Astrocyte of the cerebellum (primary cell): ENCODE measurements around the gene COL25A1.

Experiments
- DNase-seq: peaks from one replicate; pipeline ENCODE4 v3.0.0-alpha.2; 2011; ENCODE audit warnings: low read depth
- H3K4me3 ChIP-seq: 2 replicates; pipeline ENCODE4 v1.5.1; 2011; ENCODE audit warnings: mild to moderate bottlenecking, low read depth, low read length, moderate library complexity
- in situ Hi-C: cut with HindIII; loops from 2 replicates; pipeline ENCODE4 v1.10.0; 2017; ENCODE audit warnings: low sequenced_read_pairs
- TF ChIP-seq, protein P1 (sequence below): IDR thresholded peaks from 2 replicates; pipeline ENCODE4 v1.5.1; 2012; ENCODE audit warnings: low read length, low read depth, moderate library complexity, mild to moderate bottlenecking; ENCODE audit errors: missing control alignments

The COL25A1 gene

DNA sequence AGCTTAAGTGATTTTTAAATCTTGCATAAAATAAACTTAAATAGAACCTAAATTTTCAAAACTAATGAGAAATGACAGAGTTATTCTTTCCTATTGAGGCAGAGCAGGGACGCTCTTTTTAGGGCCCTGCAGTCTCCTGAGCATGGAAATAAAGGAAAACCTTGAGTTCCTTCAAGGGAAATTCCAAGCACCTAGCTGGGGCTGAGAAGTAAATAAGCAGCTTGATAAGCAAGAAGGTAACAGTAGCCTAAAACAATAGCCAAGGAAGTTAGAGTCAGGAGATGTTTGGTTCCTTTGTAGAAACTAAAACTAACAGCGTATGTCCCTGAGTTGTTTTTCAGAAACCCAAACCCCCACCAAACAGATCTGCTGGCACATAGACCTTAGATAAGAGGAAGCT is 174.6 kb downstream of the COL25A1 start:
- in situ Hi-C loops, result no loop called here
- no peak for DNase-seq
- TF ChIP-seq, protein P1, sequence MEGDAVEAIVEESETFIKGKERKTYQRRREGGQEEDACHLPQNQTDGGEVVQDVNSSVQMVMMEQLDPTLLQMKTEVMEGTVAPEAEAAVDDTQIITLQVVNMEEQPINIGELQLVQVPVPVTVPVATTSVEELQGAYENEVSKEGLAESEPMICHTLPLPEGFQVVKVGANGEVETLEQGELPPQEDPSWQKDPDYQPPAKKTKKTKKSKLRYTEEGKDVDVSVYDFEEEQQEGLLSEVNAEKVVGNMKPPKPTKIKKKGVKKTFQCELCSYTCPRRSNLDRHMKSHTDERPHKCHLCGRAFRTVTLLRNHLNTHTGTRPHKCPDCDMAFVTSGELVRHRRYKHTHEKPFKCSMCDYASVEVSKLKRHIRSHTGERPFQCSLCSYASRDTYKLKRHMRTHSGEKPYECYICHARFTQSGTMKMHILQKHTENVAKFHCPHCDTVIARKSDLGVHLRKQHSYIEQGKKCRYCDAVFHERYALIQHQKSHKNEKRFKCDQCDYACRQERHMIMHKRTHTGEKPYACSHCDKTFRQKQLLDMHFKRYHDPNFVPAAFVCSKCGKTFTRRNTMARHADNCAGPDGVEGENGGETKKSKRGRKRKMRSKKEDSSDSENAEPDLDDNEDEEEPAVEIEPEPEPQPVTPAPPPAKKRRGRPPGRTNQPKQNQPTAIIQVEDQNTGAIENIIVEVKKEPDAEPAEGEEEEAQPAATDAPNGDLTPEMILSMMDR, result no peak
- no peak overlapping the region for H3K4me3 ChIP-seq

DNA sequence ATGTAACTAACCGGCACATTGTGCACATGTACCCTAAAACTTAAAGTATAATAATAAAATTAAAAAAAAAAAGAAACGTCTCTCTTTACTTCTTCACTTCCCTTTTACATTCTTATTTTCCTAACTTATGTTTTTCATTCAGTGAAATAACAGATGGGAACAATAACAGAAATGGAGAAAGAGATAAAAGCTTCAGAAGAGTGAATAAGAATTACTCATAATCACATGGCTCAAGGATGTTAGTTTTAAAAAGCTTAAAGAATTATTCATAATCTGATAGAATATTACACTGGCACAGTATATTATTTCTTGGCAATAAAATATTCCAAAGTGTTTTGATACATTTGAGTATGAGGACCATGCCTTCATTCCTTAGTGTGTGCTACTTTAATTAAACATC is 175.6 kb downstream of the COL25A1 start:
- in situ Hi-C loops, result no loop called here
- no peak overlapping the region for H3K4me3 ChIP-seq
- no peak for DNase-seq
- TF ChIP-seq, protein P1, result no peak

DNA sequence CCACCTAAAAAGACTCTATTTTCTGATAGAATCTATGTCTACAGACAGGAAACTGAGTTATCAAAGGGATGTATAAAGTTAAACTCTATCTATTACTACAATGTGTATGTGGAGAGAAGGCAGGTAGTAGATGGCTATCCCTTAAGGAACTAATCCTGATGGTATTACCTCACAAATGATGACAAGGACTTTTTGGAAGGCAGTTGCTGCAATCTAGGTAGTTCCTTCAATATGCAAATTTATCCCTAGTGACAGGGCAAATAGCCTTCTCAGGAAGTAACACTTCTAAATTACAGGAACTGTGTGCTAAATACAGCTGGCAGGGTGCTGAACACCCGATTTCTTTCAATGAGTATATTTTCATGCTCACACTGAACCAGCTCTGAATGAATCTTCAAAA is 177.4 kb downstream of the COL25A1 start:
- no peak for DNase-seq
- H3K4me3 ChIP-seq, result no peak overlapping the region
- TF ChIP-seq, protein P1, result no peak
- in situ Hi-C loops, result no loop called here

DNA sequence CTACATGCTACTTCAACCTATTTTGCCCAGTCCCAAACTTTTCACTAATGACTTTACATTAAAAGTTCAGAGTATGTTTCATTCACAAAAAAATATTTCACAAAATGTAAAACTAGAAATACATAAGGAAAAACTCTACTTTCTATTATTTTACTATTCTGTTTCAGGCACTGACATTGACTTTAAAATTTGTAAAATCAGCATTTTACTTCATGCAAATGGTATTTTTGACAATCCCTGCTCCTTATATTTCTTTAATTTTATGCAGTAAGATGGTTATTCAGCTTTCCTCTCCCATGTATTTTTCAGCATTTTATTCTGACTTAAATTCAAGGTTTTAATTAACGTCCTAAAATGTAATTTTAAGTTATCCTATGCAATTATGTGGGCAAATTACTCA is 178.5 kb downstream of the COL25A1 start:
- no peak for DNase-seq
- TF ChIP-seq, protein P1, result no peak
- H3K4me3 ChIP-seq, result no peak overlapping the region
- in situ Hi-C loops, result no loop called here

DNA sequence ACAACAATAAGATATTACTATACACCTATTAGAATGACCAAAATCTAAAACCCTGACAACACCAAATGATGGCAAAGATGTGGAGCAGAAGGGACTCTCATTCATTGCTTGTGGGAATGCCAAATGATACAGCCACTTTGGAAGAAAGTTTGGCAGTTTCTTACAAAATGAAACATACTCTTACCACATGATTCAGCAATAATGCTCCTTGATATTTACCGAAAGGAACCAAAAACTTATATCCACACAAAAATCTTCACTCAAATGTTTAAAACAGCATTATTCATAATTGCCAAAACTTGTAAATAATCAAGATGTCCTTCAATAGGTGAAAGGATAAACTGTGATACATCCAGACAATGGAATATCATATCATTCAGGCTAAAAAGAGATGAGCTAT is 180.9 kb downstream of the COL25A1 start:
- no peak for DNase-seq
- no peak overlapping the region for H3K4me3 ChIP-seq
- in situ Hi-C loops, result no loop called here
- TF ChIP-seq, protein P1, result no peak

DNA sequence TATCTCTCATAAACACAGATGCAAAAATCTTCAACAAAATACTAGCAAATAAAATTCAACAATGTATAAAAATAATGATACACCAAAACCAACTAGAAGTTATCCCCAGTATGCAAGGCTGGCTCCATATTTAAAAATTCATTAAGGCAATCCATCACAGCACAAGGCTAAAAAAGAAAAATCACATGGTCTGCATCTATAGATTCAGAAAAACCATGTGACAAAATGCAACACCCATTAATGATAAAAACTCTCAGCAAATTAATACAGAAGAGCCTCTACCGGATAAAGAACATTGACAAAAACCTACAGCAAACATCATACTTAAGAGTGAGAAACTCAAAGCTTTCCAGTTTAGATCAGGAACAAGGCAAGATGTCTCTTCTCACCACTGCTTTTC is 182.6 kb downstream of the COL25A1 start:
- H3K4me3 ChIP-seq, result no peak overlapping the region
- TF ChIP-seq, protein P1, result no peak
- in situ Hi-C loops, result no loop called here
- no peak for DNase-seq

DNA sequence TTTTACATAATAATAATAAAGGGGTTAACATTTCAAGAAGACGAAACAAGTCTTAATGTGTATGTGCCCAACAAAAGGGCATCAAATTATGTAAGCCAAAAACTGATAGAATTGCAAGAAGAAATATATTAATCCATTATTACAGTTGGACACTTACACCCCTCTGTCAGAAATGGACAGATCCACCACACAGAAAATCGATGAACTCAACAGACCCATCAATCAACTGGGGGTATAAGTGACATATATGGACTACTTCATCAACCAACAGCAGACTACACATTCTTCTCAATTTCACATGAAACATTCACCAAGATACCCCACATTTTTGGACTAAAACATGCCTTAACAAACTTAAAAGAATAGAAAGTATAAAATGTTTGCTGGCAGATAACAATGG is 183.8 kb downstream of the COL25A1 start:
- TF ChIP-seq, protein P1, result no peak
- H3K4me3 ChIP-seq, result no peak overlapping the region
- in situ Hi-C loops, result no loop called here
- no peak for DNase-seq
